Endothelial cell of umbilical vein (primary cell): ENCODE measurements around the gene SLC26A6. TPM values are rescaled to one million over a fixed set of nuclear protein-coding genes. Genes with fewer than 3 reads are reported as not detected.

Source experiments
- BruUV-seq: library from RNA; stranded (reverse); fragments of 400-500 nt; replicated peaks from 2 replicates; lab custom pipeline; 2021; lab: Mats Ljungman, UMichigan
- CTCF ChIA-PET: fragments of 300-600, 350-600 bp; sonication (Branson Sonifier 250); formaldehyde crosslinking; loops from one replicate; lab custom pipeline; 2021; ENCODE audit warnings: antibody characterized with exemption, inconsistent platforms; lab: Charles Lee
- POLR2A ChIA-PET: fragments of 300-600, 350-600 bp; sonication (Branson Sonifier 250); formaldehyde crosslinking; loops from one replicate; lab custom pipeline; 2021; ENCODE audit warnings: antibody characterized with exemption, inconsistent platforms; lab: Charles Lee
- DNase-seq: peaks from one replicate; pipeline ENCODE4 v3.0.0-alpha.2; 2011; ENCODE audit warnings: low read depth, low spot score
- FAIRE-seq: peaks from 2 replicates; lab custom pipeline; 2011; peaks lifted over from hg19 to GRCh38; lab: Jason Lieb, UNC
- H2AFZ ChIP-seq: 2 replicates; pipeline ENCODE4 v1.6.0; 2012; ENCODE audit warnings: low read depth, low read length, control low read depth, inconsistent platforms
- H3K27ac ChIP-seq: 2 replicates; pipeline ENCODE4 v1.5.1; 2011; ENCODE audit warnings: low read depth, mild to moderate bottlenecking, control low read depth, low read length, moderate library complexity; ENCODE audit not compliant: insufficient read depth
- H3K27me3 ChIP-seq, 2 experiments: 2 replicates each; pipeline versions ENCODE4 v1.6.0 to v1.6.1; 2011; ENCODE audit warnings: low read length in 2 of 2, mixed read lengths in 1 of 2; ENCODE audit not compliant: control insufficient read depth in 2 of 2, insufficient read depth in 2 of 2
- H3K36me3 ChIP-seq, 2 experiments: 2 replicates in 1 of 2; 3 replicates in 1 of 2; pipeline ENCODE4 v1.5.1; 2011; ENCODE audit warnings: low read length in 2 of 2, mild to moderate bottlenecking in 1 of 2, moderate library complexity in 1 of 2; ENCODE audit not compliant: control insufficient read depth in 2 of 2, insufficient read depth in 2 of 2; ENCODE audit errors: extremely low read depth in 1 of 2
- H3K4me1 ChIP-seq: 3 replicates; pipeline ENCODE4 v1.5.1; 2011; ENCODE audit warnings: mild to moderate bottlenecking, low read length; ENCODE audit not compliant: control insufficient read depth, insufficient read depth; ENCODE audit errors: extremely low read depth
- H3K4me2 ChIP-seq: 2 replicates; pipeline ENCODE4 v1.6.1; 2011; ENCODE audit warnings: low read length, control low read depth, mixed read lengths; ENCODE audit not compliant: insufficient read depth
- H3K4me3 ChIP-seq, 3 experiments: fragments of 200-600 bp in 1 of 3; sonication (generic), shearing (Covaris generic) in 1 of 3; replicated peaks in 1 of 3; 2 replicates each; pipeline ENCODE4 v1.5.1; 2011 to 2016; ENCODE audit warnings: control low read depth in 3 of 3, low read length in 3 of 3, mild to moderate bottlenecking in 2 of 3, inconsistent platforms in 1 of 3, low read depth in 1 of 3, moderate library complexity in 1 of 3; ENCODE audit not compliant: insufficient read depth in 1 of 3
- H3K79me2 ChIP-seq: 2 replicates; pipeline ENCODE4 v1.6.0; 2012; ENCODE audit warnings: low read length, inconsistent platforms; ENCODE audit not compliant: control insufficient read depth, insufficient read depth
- H3K9ac ChIP-seq: replicated peaks from 2 replicates; pipeline ENCODE3; 2011; ENCODE audit warnings: low read length, control low read depth; ENCODE audit not compliant: insufficient read depth; ENCODE audit errors: extremely low read depth
- H3K9me1 ChIP-seq: replicated peaks from 3 replicates; pipeline ENCODE4 v1.6.0; 2011; ENCODE audit warnings: mild to moderate bottlenecking, low read length; ENCODE audit not compliant: control insufficient read depth, insufficient read depth; ENCODE audit errors: extremely low read depth
- H3K9me3 ChIP-seq: replicated peaks from 2 replicates; pipeline ENCODE4 v1.5.1; 2012; ENCODE audit warnings: low read length, inconsistent platforms; ENCODE audit not compliant: control insufficient read depth, insufficient read depth
- H4K20me1 ChIP-seq: replicated peaks from 2 replicates; pipeline ENCODE3; 2011; ENCODE audit warnings: mild to moderate bottlenecking, low read length; ENCODE audit not compliant: control insufficient read depth, insufficient read depth; ENCODE audit errors: extremely low read depth
- CTCF ChIP-seq, 2 donors: IDR thresholded peaks; 1 replicate in 1 of 2; 2 replicates in 1 of 2; pipeline ENCODE4 v1.5.1; 2011; ENCODE audit warnings: low read length in 2 of 2, mild to moderate bottlenecking in 2 of 2, moderate library complexity in 2 of 2, control low read depth in 1 of 2, inconsistent platforms in 1 of 2, low read depth in 1 of 2; ENCODE audit not compliant: insufficient read depth in 1 of 2; ENCODE audit errors: extremely low read depth in 1 of 2
- EZH2 ChIP-seq: IDR thresholded peaks from 2 replicates; pipeline ENCODE4 v1.6.1; 2012; ENCODE audit warnings: borderline replicate concordance, low read depth, mild to moderate bottlenecking, moderate library complexity, low read length, inconsistent platforms; ENCODE audit not compliant: severe bottlenecking
- FOS ChIP-seq: IDR thresholded peaks from 2 replicates; pipeline ENCODE4 v1.6.1; 2011; ENCODE audit warnings: mild to moderate bottlenecking, low read length, moderate library complexity, borderline replicate concordance; ENCODE audit not compliant: insufficient read depth
- GATA2 ChIP-seq: IDR thresholded peaks from 2 replicates; pipeline ENCODE4 v1.7.0; 2011; ENCODE audit warnings: low read depth, mild to moderate bottlenecking, moderate library complexity, mixed read lengths, low read length; ENCODE audit not compliant: insufficient read length, insufficient read depth
- JUN ChIP-seq: IDR thresholded peaks from 2 replicates; pipeline ENCODE4 v1.6.1; 2011; ENCODE audit warnings: borderline replicate concordance, low read depth; ENCODE audit not compliant: insufficient read length, insufficient read depth
- MAX ChIP-seq: IDR thresholded peaks from 2 replicates; pipeline ENCODE4 v1.6.1; 2011; ENCODE audit not compliant: insufficient read depth, insufficient read length
- MYC ChIP-seq: IDR thresholded peaks from one replicate; pipeline ENCODE4 v1.6.1; 2011; ENCODE audit warnings: mild to moderate bottlenecking, low read depth, low read length
- POLR2A ChIP-seq: IDR thresholded peaks from 2 replicates; pipeline ENCODE4 v1.6.1; 2012; ENCODE audit warnings: low read depth, mild to moderate bottlenecking, control low read depth, low read length
- POLR2AphosphoS5 ChIP-seq: IDR thresholded peaks from 2 replicates; pipeline ENCODE4 v1.6.1; 2012; ENCODE audit warnings: low read depth, mild to moderate bottlenecking, control low read depth, low read length, moderate library complexity; ENCODE audit not compliant: insufficient read depth
- dilution Hi-C: fragments of 300-500 bp; cut with MboI; formaldehyde crosslinking; loops from one replicate; pipeline ENCODE4 v1.15.0; 2019; ENCODE audit warnings: low sequenced_read_pairs; ENCODE audit not compliant: extremely low pct_ligation_motif_present
- intact Hi-C: fragments of 100-400 bp; cut with micrococcal nuclease; formaldehyde crosslinking; loops from one replicate; pipeline ENCODE4 v1.10.0; 2022
- polyA plus RNA-seq, 4 experiments: library from polyadenylated mRNA; depleted of rRNA in 3 of 4; stranded (reverse) in 3 of 4; unstranded in 1 of 4; fragments of >200 nt; gene quantifications; 2 replicates each; pipeline versions ENCODE4 v1.2.1 to v1.2.3, GENCODE V29; 2011 to 2012; ENCODE audit warnings: missing spikeins in 1 of 4
- total RNA-seq: library from RNA; stranded (reverse); gene quantifications from 2 replicates; pipeline ENCODE4 v1.2.3, GENCODE V29; 2021

The SLC26A6 gene
- total and polyA plus RNA-seq, 2 donors (not counting 3 experiments of a cell fraction or from before 2014, with no cell fraction given) = 31.0 to 32.2 TPM

DNA sequence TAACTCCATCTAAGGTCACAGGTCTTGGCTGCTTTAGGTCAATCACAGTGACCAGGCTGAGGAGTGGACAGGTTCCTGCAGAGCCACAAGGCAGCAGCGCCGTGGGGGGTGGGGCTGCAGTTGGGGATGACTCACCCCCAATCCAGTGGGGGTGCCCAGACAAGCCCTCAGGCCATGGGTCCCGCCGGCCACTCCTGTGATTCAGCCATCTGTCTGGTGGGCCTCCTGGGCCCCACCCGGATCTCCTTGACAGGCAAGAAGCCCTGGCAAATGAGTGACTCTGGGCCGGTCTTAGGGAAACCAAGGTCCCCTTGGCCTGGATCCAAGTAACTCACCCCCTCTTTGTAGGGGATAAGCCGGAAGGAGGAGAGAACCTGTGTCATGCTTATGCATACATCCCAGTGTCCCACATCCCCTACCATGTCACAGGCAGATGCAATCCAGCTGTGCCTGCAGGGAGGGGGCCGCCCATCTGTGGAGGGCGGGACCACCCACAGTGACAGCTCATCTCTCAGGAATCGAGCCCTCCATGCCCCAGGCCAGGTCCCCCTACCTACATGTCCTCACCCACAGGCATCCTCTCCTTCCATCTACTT, 39.6 kb downstream of the SLC26A6 start:
- H3K27ac ChIP-seq = no peak overlapping the region
- no peak overlapping the region for H3K4me2 ChIP-seq
- DNase-seq (peak; percentile 20), FAIRE-seq (no peak)
- ChIA-PET POLR2A (no interaction called here), CTCF (no interaction called here)
- no peaks in the 10 kb centered on the region for H3K79me2 ChIP-seq
- peaks cover 0 to 18% of the 10 kb centered on the region in 2 experiments for H3K36me3 ChIP-seq
- intact Hi-C loops = no loop called here
- H3K4me3 ChIP-seq = no peak overlapping the region
- no peak overlapping the region for H3K9ac ChIP-seq
- H3K9me3 ChIP-seq = no peaks in the 10 kb centered on the region
- H3K4me1 ChIP-seq = peaks cover 6% of the 10 kb centered on the region
- no peak for TF ChIP-seq POLR2A
- no peak for TF ChIP-seq MAX
- no peak for TF ChIP-seq JUN
- TF ChIP-seq GATA2 = no peak
- TF ChIP-seq POLR2AphosphoS5 = no peak
- no peak for TF ChIP-seq EZH2
- no peak for TF ChIP-seq MYC
- TF ChIP-seq FOS = no peak
- no peak for TF ChIP-seq CTCF (IDR thresholded peaks at IDR 0.05; ENCODE audit: extremely low read depth in 1 of 2, insufficient read depth in 1 of 2, low read depth in 1 of 2, low read length in 2 of 2)
- no TSS peak for BruUV-seq
- H2AFZ ChIP-seq = no peak overlapping the region
- no peaks in the 10 kb centered on the region for H4K20me1 ChIP-seq
- no peaks in the 10 kb centered on the region for H3K9me1 ChIP-seq
- peaks cover 6 to 9% of the 10 kb centered on the region in 2 experiments for H3K27me3 ChIP-seq
- dilution Hi-C loops = no loop called here
